Endodermal cell (in vitro differentiated cells): ENCODE results near the gene SEC22A. TPM values are rescaled to one million over a fixed set of nuclear protein-coding genes. Genes with fewer than 3 reads are reported as not detected.
A peak's percentile ranks its signal among the peaks of the same experiment; 100 is the strongest.

Source experiments
- DNase-seq: peaks from one replicate; pipeline ENCODE4 v3.0.0-alpha.2; 2017
- H3K27ac ChIP-seq: 2 replicates; pipeline ENCODE4 v1.5.1; 2013; ENCODE audit warnings: mild to moderate bottlenecking, low read depth, low read length, moderate library complexity
- H3K27me3 ChIP-seq: 2 replicates; pipeline ENCODE4 v1.6.1; 2013; ENCODE audit warnings: mild to moderate bottlenecking, low read length, moderate library complexity; ENCODE audit not compliant: insufficient read depth, control insufficient read depth, poor library complexity, severe bottlenecking
- H3K36me3 ChIP-seq: 2 replicates; pipeline ENCODE4 v1.7.0; 2013; ENCODE audit warnings: mild to moderate bottlenecking, low read length, moderate library complexity; ENCODE audit not compliant: control insufficient read depth, insufficient read depth
- H3K4me1 ChIP-seq: one replicate; pipeline ENCODE4 v1.7.0; 2013; ENCODE audit warnings: low read length; ENCODE audit not compliant: control insufficient read depth, insufficient read depth
- H3K4me3 ChIP-seq: 2 replicates; pipeline ENCODE4 v1.5.1; 2013; ENCODE audit warnings: mild to moderate bottlenecking, low read length, moderate library complexity
- H3K9ac ChIP-seq: 2 replicates; pipeline ENCODE4 v1.6.1; 2013; ENCODE audit warnings: mild to moderate bottlenecking, low read length, moderate library complexity; ENCODE audit not compliant: poor library complexity, severe bottlenecking; ENCODE audit errors: extremely low read depth
- H3K9me3 ChIP-seq: 2 replicates; pipeline ENCODE4 v1.6.1; 2013; ENCODE audit warnings: mild to moderate bottlenecking, low read length, moderate library complexity; ENCODE audit not compliant: control insufficient read depth
- H3K27ac Mint-ChIP-seq: 2 replicates; pipeline ENCODE4 v1.8.0; 2020; ENCODE audit warnings: mixed read lengths
- H3K27me3 Mint-ChIP-seq: 2 replicates; pipeline ENCODE4 v1.8.0; 2021; ENCODE audit warnings: mild to moderate bottlenecking, mixed read lengths; ENCODE audit not compliant: insufficient read depth
- H3K36me3 Mint-ChIP-seq: 2 replicates; pipeline ENCODE4 v1.8.0; 2020; ENCODE audit warnings: low read depth, mixed read lengths
- H3K4me1 Mint-ChIP-seq: 2 replicates; pipeline ENCODE4 v1.8.0; 2020; ENCODE audit warnings: mixed read lengths
- H3K4me3 Mint-ChIP-seq: 2 replicates; pipeline ENCODE4 v1.8.0; 2020; ENCODE audit warnings: mild to moderate bottlenecking, moderate library complexity, mixed read lengths
- H3K9me3 Mint-ChIP-seq: 2 replicates; pipeline ENCODE4 v1.8.0; 2020; ENCODE audit warnings: mild to moderate bottlenecking, mixed read lengths
- CTCF ChIP-seq: fragments of 200-600 bp; sonication (generic); conservative IDR thresholded peaks from 2 replicates; pipeline ENCODE4 v1.5.0; 2021; ENCODE audit warnings: antibody characterized with exemption, mild to moderate bottlenecking
- WGBS, 2 experiments: methylation state at CpG; one replicate each; pipeline versions ENCODE4 v1.1.5 to v1.1.7; 2013; ENCODE audit warnings: missing lambda C conversion rate in 2 of 2, mixed read lengths in 1 of 2; ENCODE audit not compliant: insufficient coverage in 1 of 2, insufficient read length in 1 of 2; 5-methylcytosine and 5-hydroxymethylcytosine counted together
- total RNA-seq, 2 donors: library from RNA; stranded (reverse); fragmentation: NEBNext Ultra II Directional in 1 of 2; extraction: Animal tissue kit (Norgen Biotek cat#: 25700) in 1 of 2; gene quantifications; 2 replicates in 1 of 2; 3 replicates in 1 of 2; pipeline ENCODE4 v1.2.1, GENCODE V29; 2021

SEC22A gene
- total RNA-seq, 2 donors from 2014 or later = 19.5 to 21.8 TPM

GRCh38 chr3:123256256-123256655, 54.5 kb downstream of the SEC22A start:
- no peak for TF ChIP-seq CTCF
- H3K27ac ChIP-seq = no peak overlapping the region
- 82 to 86% methylated on average over 2 of the region's 2 CpGs for WGBS, 2 experiments
- H3K27me3 ChIP-seq = no peaks in the 10 kb centered on the region
- H3K36me3 ChIP-seq = no peaks in the 10 kb centered on the region
- H3K9me3 ChIP-seq = no peaks in the 10 kb centered on the region
- no peak overlapping the region for H3K9ac ChIP-seq
- Mint-ChIP-seq H3K27ac (no peak overlapping the region), H3K27me3 (no peaks in the 10 kb centered on the region), H3K9me3 (no peaks in the 10 kb centered on the region), H3K36me3 (peaks cover 4% of the 10 kb centered on the region), H3K4me3 (no peak overlapping the region), H3K4me1 (peaks cover 33% of the 10 kb centered on the region)
- DNase-seq = no peak
- no peak overlapping the region for H3K4me3 ChIP-seq
- no peaks in the 10 kb centered on the region for H3K4me1 ChIP-seq

- H3K4me3 ChIP-seq = no peak overlapping the region
- Mint-ChIP-seq H3K4me3 (no peak overlapping the region), H3K27ac (no peak overlapping the region), H3K27me3 (no peaks in the 10 kb centered on the region), H3K36me3 (peaks cover 4% of the 10 kb centered on the region), H3K9me3 (no peaks in the 10 kb centered on the region), H3K4me1 (peaks cover 23% of the 10 kb centered on the region)
- no peak for DNase-seq
- H3K9ac ChIP-seq = no peak overlapping the region
- no peak overlapping the region for H3K27ac ChIP-seq
- no peaks in the 10 kb centered on the region for H3K36me3 ChIP-seq
- no peaks in the 10 kb centered on the region for H3K27me3 ChIP-seq
- no peak for TF ChIP-seq CTCF
- no peaks in the 10 kb centered on the region for H3K4me1 ChIP-seq
- H3K9me3 ChIP-seq = no peaks in the 10 kb centered on the region
These were observed 56.6 kb downstream of the SEC22A start for GRCh38 chr3:123258359-123258758.

GRCh38 chr3:123258811-123259420, 57.2 kb downstream of the SEC22A start:
- no peak for DNase-seq

More at GRCh38 chr3:123258811-123259420, 57.2 kb downstream of the SEC22A start:
- H3K27me3 ChIP-seq = no peaks in the 10 kb centered on the region
- peak; percentile 57 for TF ChIP-seq CTCF
- H3K9me3 ChIP-seq = no peaks in the 10 kb centered on the region
- H3K27ac ChIP-seq = no peak overlapping the region
- no peak overlapping the region for H3K4me3 ChIP-seq
- H3K36me3 ChIP-seq = no peaks in the 10 kb centered on the region
- H3K4me3 Mint-ChIP-seq = no peak overlapping the region
- WGBS, 2 experiments = 65 to 100% methylated on average over 1 to 3 of the region's 3 CpGs
- no peaks in the 10 kb centered on the region for H3K9me3 Mint-ChIP-seq
- peak overlapping the region; percentile 28 for H3K27ac Mint-ChIP-seq
- H3K36me3 Mint-ChIP-seq = peaks cover 5% of the 10 kb centered on the region
- H3K4me1 Mint-ChIP-seq = peaks cover 23% of the 10 kb centered on the region
- no peaks in the 10 kb centered on the region for H3K27me3 Mint-ChIP-seq
- no peak overlapping the region for H3K9ac ChIP-seq
- no peaks in the 10 kb centered on the region for H3K4me1 ChIP-seq
